Kidney (tissue), 14 donors: Measurements from ENCODE around the gene COL15A1. TPM values are rescaled to one million over a fixed set of nuclear protein-coding genes. Genes with fewer than 3 reads are reported as not detected.
"Not testable (repeated sequence)": the region's sequence is repeated elsewhere in the genome, so short reads cannot be mapped to it uniquely, and the experiment has no call there.

ENCODE experiments used
- DNase-seq, 5 donors: peaks; one replicate each; pipeline ENCODE4 v3.0.0-alpha.2; 2013 to 2020
- FAIRE-seq: peaks from 2 replicates; lab custom pipeline; 2012; peaks lifted over from hg19 to GRCh38; lab: Jason Lieb, UNC
- H3K27ac ChIP-seq, 2 donors: one replicate each; pipeline ENCODE4 v1.7.0; 2013; ENCODE audit warnings: low read depth in 2 of 2, low read length in 2 of 2, inconsistent platforms in 1 of 2
- H3K27me3 ChIP-seq: one replicate; pipeline ENCODE4 v1.7.1; 2013; ENCODE audit warnings: low read length, inconsistent platforms; ENCODE audit not compliant: control insufficient read depth, insufficient read depth
- H3K36me3 ChIP-seq, 3 donors: one replicate each; pipeline versions ENCODE4 v1.7.0 to v1.7.1; 2013; ENCODE audit warnings: low read length in 3 of 3, control low read depth in 1 of 3, inconsistent platforms in 1 of 3; ENCODE audit not compliant: insufficient read depth in 3 of 3, control insufficient read depth in 2 of 3
- H3K4me1 ChIP-seq, 3 donors: one replicate each; pipeline versions ENCODE4 v1.7.0 to v1.7.1; 2013; ENCODE audit warnings: low read length in 3 of 3, inconsistent platforms in 1 of 3, low read depth in 1 of 3; ENCODE audit not compliant: control insufficient read depth in 2 of 3, insufficient read depth in 2 of 3
- H3K4me3 ChIP-seq, 3 donors: one replicate each; pipeline versions ENCODE4 v1.7.0 to v1.8.1; 2013; ENCODE audit warnings: low read length in 3 of 3, control low read depth in 1 of 3, inconsistent platforms in 1 of 3
- H3K9ac ChIP-seq, 3 donors: one replicate each; pipeline versions ENCODE4 v1.7.0 to v1.7.1; 2013; ENCODE audit warnings: low read length in 3 of 3, control low read depth in 1 of 3, inconsistent platforms in 1 of 3
- H3K9me3 ChIP-seq, 3 donors: one replicate each; pipeline versions ENCODE4 v1.7.0 to v1.7.1; 2013; ENCODE audit warnings: low read length in 3 of 3, control low read depth in 1 of 3, inconsistent platforms in 1 of 3; ENCODE audit not compliant: control insufficient read depth in 2 of 3, insufficient read depth in 1 of 3
- intact Hi-C: fragments of 100-400 bp; cut with DNase I; formaldehyde crosslinking; loops from one replicate; pipeline ENCODE4 v1.11.1; 2022
- polyA plus RNA-seq: library from polyadenylated mRNA; stranded (reverse); fragments of 350-450 nt; fragmentation: Illumina TruSeq; extraction: RNeasy Lipid Tissue Mini Kit (QIAGEN cat#74804); gene quantifications from one replicate; pipeline ENCODE4 v1.2.3, GENCODE V29; 2014; ENCODE audit warnings: low read depth, low replicate concordance; ENCODE audit not compliant: insufficient read depth
- total RNA-seq: library from RNA; stranded (reverse); fragmentation: NEBNext Ultra II Directional; extraction: Animal tissue kit (Norgen Biotek cat#: 25700); gene quantifications from one replicate; pipeline ENCODE4 v1.2.1, GENCODE V29; 2021
- TF ChIP-seq, protein P1 (sequence below): IDR thresholded peaks from 3 replicates; pipeline ENCODE4 v1.5.1; 2012; ENCODE audit warnings: mild to moderate bottlenecking, moderate library complexity, borderline replicate concordance; ENCODE audit not compliant: insufficient read depth; ENCODE audit errors: extremely low read depth
- donor health status: control.
- donor health status: control.
- donor health status: control.
- donor health status: control.
- donor health status: control.
- donor health status: DM: yes; HTN: yes; CAD: no.
- donor health status: Normal renal cell carcinoma (clear cell type).

COL15A1 gene
- total and polyA plus RNA-seq, 2 donors from 2014 or later, result 4.7 to 42.0 TPM

DNA sequence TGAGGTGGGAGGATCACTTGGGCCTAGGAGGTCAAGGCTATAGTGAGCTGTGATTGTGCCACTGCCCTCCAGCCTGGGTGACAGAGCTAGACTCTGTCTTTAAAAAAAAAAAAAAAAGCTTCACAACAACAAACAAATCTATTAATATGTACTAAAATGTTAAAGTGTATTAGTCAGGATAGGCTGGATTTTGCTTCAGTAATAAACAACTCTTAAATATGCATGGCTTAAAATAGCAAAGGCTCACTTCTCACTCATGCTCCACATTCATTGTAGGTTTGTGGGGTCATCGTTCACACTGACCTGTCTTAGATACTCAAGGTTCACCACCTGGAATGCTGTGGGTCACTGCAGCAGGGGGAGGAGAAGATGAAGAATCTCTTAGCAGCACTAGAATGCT lies 33.8 kb upstream of the COL15A1 start:
- Histone ChIP-seq H3K36me3 (no peaks in the 10 kb centered on the region), H3K27me3 (no peaks in the 10 kb centered on the region), H3K27ac (no peak overlapping the region), H3K4me1 (peaks cover 0 to 5% (median 0%) of the 10 kb centered on the region in 3 donors), H3K4me3 (no peak overlapping the region), H3K9me3 (no peaks in the 10 kb centered on the region), H3K9ac (no peak overlapping the region)
- intact Hi-C loops, result no loop called here
- TF ChIP-seq, protein P1, sequence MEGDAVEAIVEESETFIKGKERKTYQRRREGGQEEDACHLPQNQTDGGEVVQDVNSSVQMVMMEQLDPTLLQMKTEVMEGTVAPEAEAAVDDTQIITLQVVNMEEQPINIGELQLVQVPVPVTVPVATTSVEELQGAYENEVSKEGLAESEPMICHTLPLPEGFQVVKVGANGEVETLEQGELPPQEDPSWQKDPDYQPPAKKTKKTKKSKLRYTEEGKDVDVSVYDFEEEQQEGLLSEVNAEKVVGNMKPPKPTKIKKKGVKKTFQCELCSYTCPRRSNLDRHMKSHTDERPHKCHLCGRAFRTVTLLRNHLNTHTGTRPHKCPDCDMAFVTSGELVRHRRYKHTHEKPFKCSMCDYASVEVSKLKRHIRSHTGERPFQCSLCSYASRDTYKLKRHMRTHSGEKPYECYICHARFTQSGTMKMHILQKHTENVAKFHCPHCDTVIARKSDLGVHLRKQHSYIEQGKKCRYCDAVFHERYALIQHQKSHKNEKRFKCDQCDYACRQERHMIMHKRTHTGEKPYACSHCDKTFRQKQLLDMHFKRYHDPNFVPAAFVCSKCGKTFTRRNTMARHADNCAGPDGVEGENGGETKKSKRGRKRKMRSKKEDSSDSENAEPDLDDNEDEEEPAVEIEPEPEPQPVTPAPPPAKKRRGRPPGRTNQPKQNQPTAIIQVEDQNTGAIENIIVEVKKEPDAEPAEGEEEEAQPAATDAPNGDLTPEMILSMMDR, result no peak
- FAIRE-seq (no peak), DNase-seq (no peak)

DNA sequence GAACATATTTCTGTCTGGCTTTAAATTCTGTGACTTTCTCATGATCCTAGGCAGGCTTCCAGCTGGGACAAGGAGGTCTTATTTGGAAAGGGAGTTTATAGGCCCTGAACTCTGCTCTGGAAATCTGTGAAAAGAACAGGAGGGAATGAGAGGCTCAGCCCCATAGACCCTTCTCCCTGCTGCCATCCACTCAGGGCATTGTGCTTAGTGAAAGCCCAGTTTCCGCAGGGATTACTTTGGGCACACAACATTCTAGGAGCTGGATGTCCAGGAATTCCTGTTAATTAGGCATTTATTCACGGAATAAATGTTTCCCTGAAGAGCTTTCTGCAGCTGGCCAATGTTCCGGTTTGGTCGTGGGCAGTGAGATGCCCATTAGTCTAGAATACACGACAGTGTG lies 32.7 kb upstream of the COL15A1 start:
- Histone ChIP-seq H3K9me3 (no peaks in the 10 kb centered on the region), H3K9ac (no peak overlapping the region), H3K27ac (no peak overlapping the region), H3K4me1 (peaks cover 0 to 5% (median 0%) of the 10 kb centered on the region in 3 donors), H3K27me3 (no peaks in the 10 kb centered on the region), H3K4me3 (no peak overlapping the region), H3K36me3 (no peaks in the 10 kb centered on the region)
- DNase-seq (no peak), FAIRE-seq (no peak)
- intact Hi-C loops, result no loop called here
- TF ChIP-seq, protein P1, result no peak

DNA sequence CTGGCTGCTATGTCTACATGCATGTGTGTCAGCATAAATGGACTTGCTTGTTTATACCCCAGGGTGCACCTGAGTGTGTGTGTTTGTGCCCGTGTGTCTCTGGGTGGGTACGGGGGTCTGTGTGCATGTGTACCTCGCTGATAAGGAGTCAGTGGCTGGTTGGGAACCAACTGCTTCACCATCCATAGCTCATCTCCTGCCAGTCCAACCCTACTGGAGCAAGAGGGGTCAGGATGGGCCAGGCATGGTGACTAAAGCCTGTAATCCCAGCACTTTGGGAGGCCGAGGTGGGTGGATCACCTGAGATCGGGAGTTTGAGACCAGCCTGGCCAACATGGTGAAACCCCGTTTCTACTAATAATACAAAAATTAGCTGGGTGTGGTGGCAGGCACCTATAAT lies 32.0 kb upstream of the COL15A1 start:
- not testable (repeated sequence) for H3K27ac ChIP-seq

DNA sequence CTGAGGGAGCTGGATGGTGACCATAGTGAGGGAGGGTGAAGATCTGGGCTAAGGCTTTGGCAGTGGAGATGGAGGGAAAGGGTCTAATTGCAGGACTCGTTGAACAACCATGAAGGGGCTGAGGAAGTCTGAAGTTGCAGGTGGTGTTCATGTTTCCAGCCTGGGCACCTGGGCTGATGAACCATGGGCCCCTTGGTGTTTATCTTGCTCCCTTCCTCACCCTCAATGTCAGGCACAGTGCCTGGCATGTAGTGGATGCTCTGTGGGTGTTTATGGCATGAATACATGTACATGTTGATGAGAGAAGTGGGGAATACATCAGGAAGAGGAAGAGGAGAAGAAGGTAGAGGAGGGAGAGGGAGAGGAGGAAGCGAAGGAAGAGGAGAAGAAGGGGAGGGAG lies 31.3 kb upstream of the COL15A1 start:
- no peak for DNase-seq
- Histone ChIP-seq H3K4me3 (no peak overlapping the region), H3K4me1 (peaks cover 0 to 5% (median 0%) of the 10 kb centered on the region in 3 donors), H3K9me3 (no peaks in the 10 kb centered on the region), H3K27ac (no peak overlapping the region), H3K36me3 (no peaks in the 10 kb centered on the region), H3K9ac (no peak overlapping the region), H3K27me3 (no peaks in the 10 kb centered on the region)
- no peak for FAIRE-seq
- intact Hi-C loops, result no loop called here
- TF ChIP-seq, protein P1, result no peak

More for the DNA sequence above, 32.0 kb upstream of the COL15A1 start:
- H3K36me3 ChIP-seq, DNase-seq, H3K9me3 ChIP-seq, intact Hi-C loops, FAIRE-seq, H3K4me1 ChIP-seq, H3K9ac ChIP-seq, H3K4me3 ChIP-seq, H3K27me3 ChIP-seq: not testable (repeated sequence)
